AG04449 (cell line): Measurements from ENCODE around the gene RASSF9.

ENCODE experiments used
- CTCF ChIA-PET: fragments of 350-600 bp; formaldehyde crosslinking; extraction: SDS; loops from one replicate; lab custom pipeline; 2021; ENCODE audit warnings: antibody characterized with exemption; lab: Yijun Ruan, JAX
- POLR2A ChIA-PET: fragments of 400-600, 350-600 bp; formaldehyde crosslinking; extraction: SDS; loops from one replicate; lab custom pipeline; 2020; ENCODE audit warnings: antibody characterized with exemption, inconsistent platforms; lab: Yijun Ruan, JAX
- DNase-seq: peaks from one replicate; pipeline ENCODE4 v3.0.0-alpha.2; 2010; ENCODE audit warnings: low read depth, low spot score
- H3K4me3 ChIP-seq: 2 replicates; pipeline ENCODE4 v1.5.1; 2011; ENCODE audit warnings: low read depth, mild to moderate bottlenecking, control low read depth, low read length
- TF ChIP-seq, protein P1 (sequence below): IDR thresholded peaks from one replicate; pipeline ENCODE4 v1.5.1; 2011; ENCODE audit warnings: mild to moderate bottlenecking, moderate library complexity, low read length, control low read depth, inconsistent platforms; ENCODE audit not compliant: insufficient read depth; ENCODE audit errors: missing control alignments

The RASSF9 gene

DNA sequence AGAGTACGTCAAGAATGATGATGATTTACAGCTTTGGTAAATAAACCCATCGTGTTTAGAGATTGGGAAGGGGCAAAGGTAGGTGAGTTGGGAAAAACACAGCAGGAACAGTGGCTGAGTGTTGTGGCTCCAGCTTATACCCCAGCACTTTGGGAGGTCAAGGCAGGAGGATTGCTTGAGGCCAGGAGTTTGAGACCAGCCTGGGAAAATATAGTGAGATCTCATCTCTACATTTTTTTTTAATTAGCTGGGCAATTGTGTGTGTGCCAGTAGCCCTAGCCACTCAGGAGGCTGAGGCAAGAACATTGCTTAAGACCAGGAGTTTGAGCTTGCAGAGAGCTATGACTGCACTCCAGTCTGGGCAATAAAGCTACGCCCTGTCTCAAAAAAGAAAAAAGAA lies 77.1 kb downstream of the RASSF9 start:
- CTCF ChIA-PET = no interaction called here
- POLR2A ChIA-PET = no interaction called here
- DNase-seq = no peak
- TF ChIP-seq, protein P1, sequence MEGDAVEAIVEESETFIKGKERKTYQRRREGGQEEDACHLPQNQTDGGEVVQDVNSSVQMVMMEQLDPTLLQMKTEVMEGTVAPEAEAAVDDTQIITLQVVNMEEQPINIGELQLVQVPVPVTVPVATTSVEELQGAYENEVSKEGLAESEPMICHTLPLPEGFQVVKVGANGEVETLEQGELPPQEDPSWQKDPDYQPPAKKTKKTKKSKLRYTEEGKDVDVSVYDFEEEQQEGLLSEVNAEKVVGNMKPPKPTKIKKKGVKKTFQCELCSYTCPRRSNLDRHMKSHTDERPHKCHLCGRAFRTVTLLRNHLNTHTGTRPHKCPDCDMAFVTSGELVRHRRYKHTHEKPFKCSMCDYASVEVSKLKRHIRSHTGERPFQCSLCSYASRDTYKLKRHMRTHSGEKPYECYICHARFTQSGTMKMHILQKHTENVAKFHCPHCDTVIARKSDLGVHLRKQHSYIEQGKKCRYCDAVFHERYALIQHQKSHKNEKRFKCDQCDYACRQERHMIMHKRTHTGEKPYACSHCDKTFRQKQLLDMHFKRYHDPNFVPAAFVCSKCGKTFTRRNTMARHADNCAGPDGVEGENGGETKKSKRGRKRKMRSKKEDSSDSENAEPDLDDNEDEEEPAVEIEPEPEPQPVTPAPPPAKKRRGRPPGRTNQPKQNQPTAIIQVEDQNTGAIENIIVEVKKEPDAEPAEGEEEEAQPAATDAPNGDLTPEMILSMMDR = no peak
- H3K4me3 ChIP-seq = no peak overlapping the region

- ChIA-PET CTCF (interaction anchor here (1.5 kb wide), 1 partner anchor 112 kb away, joined by 4 read pairs; no protein-coding TSS in a partner anchor), POLR2A (no interaction called here)
- TF ChIP-seq, protein P1 = peak; percentile 33
- H3K4me3 ChIP-seq = no peak overlapping the region
- DNase-seq = no peak
Observed at GRCh38 chr12:85755760-85756159, 80.4 kb downstream of the RASSF9 start.
